NCI-H1092 (cell line): ENCODE data around the gene EPHA6.
"Not testable (repeated sequence)": the region's sequence is repeated elsewhere in the genome, so short reads cannot be mapped to it uniquely, and the experiment has no call there.

Experiments
- DNase-seq: peaks from one replicate; lab custom pipeline; 2025; lab: John Stamatoyannopoulos, UW

Gene EPHA6

DNA sequence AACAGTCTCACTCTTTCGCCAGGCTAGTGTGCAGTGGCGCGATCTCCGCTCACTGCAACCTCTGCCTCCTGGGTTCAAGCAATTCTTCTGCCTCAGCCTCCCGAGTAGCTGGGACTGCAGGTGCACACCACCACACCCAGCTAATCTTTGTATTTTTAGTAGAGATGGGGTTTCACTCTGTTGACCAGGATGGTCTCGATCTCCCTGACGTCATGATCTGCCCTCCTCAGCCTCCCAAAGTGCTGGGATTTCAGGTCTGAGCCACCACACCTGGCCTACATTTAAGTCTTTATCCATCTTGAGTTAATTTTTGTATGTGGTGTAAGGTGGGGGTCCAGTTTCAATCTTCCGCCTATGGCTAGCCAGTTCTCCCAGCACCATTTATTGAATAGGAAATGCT is 211.2 kb downstream of the EPHA6 start:
- not testable (repeated sequence) for DNase-seq

DNA sequence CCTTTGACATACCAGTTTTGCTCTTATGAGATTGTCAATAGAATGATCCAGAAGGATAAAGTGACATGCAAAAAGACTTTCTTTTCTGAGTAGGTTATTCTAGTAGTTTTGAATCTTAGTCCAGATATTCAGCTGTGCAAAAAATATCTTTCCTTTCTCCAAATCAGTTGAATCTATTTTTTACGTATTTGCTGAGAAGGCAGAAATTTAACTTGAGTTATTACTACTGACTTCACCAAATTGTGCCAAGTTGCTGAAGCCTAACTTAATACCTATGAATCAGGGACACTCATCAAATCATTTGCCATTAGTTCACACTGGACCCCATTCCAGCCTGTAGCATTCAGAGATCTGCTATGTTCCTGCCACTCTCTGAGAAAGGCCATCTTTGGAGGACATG is 215.6 kb downstream of the EPHA6 start:
- no peak for DNase-seq

DNA sequence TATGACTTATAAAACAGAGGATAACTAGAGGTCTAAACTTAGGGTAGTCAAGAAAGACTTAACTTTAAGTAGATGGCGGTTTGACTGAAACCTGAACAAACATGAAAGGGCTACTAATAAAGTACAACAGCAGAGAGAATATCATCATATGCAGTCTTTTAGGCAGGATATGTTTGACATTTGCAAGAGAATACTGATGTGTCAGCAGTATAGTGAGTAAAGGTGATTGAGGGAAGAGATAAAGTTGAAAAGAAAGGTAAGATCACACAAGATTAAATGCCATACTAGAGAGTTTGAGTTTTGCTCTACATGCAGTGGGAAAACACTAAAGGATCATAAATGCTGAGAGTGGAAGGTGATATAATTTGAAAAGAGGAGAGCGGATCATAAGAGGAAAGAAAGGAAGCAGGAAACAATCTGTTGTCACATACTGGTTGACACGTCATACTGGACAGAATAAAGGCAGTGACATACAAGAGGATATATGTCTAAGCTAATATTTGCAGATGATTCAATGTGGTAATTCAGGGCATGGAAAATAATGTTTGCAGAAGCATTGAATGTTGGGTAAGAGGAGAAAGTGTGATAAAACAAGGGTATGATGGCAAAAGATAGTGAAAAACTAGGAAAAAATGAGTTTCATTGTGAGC is 223.0 kb downstream of the EPHA6 start:
- DNase-seq = no peak

DNA sequence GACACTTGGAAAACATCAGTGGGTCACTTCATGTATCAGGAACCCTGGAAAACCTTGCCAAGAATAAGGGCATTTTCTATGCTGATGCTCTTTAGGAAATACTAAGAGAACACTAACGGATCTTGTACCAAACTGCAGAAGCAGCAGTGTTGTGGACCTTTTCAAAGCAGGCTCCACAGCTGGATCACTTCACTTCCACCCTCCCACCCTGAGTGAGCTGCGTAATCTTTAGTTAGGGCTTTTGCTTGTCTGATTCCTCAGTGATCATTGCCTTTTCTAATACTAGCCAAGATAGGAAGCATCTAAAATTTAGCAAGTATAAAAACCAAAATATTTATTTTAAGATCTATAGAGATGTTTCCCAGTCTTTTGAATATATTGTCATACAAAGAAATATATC is 229.0 kb downstream of the EPHA6 start:
- no peak for DNase-seq

DNA sequence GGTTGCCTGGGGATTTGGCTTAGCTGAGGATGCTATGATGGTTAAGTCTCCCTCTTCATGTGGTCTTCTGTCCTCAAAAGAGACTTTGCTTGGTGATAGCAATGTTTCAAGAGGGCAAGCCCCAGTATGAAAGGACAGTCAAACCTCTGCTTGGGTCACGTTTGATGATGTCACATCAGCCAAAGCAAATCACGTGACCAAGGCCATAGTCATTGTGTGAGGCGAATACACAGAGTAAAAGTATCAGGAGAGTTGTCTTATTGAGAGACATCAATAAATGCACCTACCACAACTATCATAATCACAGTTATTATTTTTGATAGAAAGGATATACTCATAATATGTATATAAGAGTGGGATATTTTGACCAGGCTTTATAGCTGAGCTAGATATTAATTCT is 243.0 kb downstream of the EPHA6 start:
- DNase-seq = no peak

DNA sequence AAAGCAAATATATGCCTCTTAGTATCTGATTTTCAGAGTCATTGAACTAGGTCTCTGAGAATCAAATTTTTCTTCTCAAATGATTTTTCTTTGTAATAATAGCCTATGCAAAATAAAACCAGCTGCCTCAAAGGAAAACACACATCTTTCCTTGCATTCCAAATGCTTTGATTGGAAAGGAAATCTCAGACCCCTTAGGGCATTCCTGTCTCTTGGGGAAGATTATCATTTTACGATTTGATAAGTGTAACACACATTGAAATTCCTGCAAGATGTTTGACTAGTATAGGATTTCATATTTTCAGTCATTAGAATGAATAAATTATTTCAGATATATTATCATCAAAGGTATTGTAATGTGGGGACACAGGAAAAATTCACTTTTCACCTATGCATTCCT is 244.8 kb downstream of the EPHA6 start:
- DNase-seq = no peak

DNA sequence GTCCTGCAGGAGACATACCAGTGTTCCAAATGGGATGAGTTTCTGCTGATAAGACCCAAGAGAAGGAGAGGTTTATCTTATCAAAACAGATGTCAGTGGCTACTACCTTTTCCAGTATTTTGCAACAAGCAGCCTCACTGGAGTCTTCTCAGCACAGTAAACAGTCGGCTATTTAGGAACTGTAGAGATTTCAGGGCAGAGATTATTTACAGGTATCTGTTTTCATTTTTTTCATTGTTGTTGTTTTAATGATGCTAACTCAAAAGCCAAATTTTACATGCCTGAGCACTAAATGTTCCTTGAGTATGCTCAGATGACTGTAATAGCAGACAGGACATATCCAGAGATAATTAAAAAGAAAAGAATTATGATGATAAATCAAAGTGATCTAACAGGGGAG is 252.1 kb downstream of the EPHA6 start:
- DNase-seq = no peak

DNA sequence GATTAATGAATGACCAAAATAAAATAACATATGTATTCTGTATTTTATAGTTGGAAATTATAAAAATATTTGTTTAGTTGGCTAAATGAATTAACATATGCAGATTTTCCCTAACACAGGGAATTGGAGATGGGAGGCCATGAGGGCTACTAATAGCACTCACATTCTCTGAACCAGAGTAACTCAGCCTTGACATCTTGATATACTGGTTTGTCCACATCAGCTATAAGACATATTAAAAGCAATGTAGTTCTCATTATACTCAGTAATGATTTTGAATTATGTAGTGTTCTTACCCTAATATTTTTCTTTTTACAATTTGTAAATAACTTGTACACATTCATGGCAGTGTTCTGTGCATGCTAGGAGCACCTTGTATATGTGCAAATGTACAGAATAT is 255.9 kb downstream of the EPHA6 start:
- DNase-seq = no peak

DNA sequence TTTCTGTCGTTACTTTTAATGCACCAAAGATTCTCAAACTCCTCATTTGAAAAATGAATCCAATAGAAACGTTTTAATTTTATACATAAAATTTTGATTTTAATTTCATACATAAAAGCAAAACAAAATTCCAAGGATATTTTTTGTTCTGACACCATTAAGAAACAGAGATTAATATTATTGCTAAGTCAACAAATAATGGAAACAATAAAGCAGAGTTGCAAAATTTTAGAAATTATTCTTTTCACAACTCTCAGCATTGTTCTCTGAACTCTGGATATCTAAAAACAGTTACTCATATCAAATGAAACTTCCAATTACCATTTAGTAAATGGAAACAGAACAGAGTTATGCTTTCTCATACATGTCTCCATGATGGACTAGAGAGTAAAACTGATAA is 260.2 kb downstream of the EPHA6 start:
- DNase-seq = no peak

DNA sequence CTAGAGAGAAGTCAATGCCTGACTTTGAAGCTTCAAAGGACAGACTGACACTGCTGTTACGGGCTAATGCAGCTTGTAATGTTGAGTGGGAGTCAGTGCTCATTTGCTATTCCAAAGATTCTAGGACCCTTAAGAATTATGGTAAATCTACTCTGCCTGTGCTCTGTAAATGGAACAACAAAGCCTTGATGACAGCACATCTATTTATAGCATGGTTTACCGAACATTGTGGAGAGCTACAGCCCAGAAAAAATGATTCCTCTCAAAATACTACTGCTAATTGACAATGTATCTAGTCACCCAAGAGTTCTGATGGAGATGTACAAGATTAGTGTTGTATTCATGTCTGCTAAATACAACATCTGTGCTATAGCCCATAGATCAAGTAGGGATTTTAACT is 262.3 kb downstream of the EPHA6 start:
- DNase-seq = no peak

DNA sequence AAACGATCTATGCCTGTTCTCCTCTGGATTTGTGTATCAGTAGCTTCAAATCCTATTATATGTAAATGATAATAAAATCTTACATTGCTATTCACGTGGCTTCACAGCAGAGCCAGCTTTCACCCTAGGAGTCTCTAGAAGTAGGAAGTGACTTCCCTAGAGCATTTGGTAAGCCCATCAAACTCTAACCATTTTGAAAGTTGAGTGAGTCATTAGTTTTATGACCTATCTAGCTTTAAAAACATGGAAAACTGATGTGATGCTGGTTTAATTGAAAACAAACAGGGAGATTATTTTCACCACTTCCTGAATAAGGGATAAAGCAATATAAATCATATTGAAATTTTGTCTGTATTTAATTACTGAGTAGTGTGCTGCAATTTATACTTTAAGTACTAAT is 275.2 kb downstream of the EPHA6 start:
- no peak for DNase-seq

DNA sequence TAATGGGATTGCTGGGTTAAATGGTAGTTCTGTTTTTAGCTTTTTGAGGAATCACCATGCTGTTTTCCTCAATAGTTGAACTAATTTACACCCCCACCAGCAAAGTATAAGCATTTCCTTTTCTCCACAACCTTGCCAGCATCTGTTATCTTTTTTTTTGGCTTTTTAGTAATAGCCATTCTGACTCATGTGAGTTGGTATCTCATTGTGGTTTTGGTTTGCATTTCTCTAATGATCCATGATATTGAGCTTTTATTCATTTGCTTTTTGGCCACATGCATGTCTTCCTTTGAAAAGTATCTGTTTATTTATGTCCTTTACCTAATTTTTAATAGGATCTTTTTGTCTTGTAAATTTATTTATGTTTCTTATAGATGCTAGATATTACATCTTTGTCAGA is 288.2 kb downstream of the EPHA6 start:
- DNase-seq = no peak

DNA sequence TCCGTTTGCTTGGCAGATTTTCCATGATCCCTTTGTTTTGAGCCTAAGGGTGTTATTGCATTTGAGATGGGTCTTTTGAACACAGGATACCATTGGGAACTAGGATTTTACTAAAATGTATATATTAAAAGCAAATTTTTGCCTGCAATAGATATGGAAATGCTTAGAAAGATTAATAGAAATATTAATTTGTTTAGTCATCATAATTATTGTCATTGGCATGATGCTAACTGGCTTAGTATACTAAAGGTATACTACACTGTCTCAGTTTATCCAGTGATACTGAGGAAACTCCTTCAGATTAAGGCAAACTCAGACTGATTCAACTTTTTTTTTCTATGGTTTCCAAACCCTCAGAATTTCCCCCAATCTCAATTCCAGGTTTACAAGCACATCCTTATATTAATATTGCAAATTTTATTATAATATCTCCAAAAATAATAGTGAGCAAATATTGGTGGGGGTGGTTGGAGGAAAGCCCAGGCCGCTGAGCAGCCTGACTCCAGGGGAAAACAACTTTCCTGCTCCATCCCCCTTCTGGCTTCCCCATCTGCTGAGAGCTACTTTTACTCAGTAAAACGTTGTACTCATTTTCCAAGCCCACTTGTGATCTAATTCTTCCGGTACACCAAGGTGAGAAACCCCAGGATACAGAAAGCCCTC is 291.7 kb downstream of the EPHA6 start:
- DNase-seq = no peak

DNA sequence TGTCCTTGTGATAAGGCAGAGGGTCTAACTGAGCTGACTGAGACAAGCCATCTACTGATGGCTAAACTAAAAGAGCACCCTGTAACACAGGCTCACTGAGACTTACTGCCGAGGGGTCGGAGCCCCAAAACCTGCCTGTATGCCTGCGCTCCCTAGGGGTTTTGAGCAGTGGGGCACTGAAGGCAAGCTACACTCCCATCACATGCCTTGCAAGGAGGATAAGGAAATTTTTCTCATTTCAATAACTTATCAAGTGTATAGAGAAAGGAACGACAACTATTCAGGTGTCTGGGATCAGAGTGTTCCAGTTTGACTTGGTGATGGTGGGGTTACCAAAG is 292.2 kb downstream of the EPHA6 start:
- no peak for DNase-seq

DNA sequence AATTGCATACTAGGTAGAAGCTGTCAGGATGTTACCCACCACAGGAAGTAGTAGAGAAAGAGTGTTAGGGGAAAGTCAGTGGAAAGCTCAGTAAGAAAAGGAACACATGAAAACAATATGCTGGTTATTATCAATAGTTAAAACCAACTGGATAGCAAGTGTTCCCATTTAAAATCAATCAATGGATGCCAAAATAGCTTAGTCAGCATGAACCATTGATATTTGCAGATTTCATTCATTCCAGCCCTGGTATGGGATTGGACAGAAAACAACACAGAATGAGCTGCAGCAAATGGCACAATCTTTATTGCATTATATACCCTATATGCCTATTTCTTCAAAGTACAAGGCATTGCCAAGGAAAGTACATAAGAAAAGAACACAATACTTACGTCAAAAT is 293.7 kb downstream of the EPHA6 start:
- no peak for DNase-seq

DNA sequence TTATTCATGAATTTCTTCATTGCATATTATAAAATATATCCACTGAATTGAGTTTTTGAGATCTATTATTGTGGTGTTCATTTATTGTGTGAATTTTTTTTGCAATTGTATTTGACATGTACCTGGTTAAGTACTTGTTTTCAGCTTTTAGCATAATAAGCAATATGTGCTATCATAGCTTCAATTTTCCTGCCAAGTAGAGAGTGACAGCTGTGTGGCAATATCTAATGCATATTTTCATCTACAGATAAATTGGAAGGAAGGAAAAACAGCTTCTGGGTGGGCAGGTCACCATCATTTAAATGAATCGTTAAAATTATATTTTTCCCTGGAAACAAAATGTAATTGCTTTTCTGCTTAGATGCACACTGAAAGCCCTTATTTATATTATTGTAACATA is 296.9 kb downstream of the EPHA6 start:
- DNase-seq = no peak

DNA sequence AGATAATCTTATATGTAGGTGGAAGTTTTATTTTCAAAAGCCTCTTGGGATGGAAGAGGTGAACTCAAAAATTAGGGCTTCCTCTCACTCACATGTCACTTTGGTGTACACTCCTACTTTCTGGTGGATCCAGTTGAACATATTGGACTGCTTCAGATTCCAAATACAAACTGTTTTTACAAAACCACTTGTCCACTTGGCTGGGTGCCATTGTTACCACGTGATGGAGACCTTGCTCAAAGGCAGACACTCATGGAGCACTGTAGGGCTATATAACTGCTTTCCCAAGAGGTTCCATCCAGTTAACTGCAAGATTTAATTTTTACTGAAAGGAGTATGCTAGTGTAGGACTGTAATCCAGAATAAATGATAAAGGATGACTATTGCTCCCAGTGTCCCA is 307.0 kb downstream of the EPHA6 start:
- no peak for DNase-seq

DNA sequence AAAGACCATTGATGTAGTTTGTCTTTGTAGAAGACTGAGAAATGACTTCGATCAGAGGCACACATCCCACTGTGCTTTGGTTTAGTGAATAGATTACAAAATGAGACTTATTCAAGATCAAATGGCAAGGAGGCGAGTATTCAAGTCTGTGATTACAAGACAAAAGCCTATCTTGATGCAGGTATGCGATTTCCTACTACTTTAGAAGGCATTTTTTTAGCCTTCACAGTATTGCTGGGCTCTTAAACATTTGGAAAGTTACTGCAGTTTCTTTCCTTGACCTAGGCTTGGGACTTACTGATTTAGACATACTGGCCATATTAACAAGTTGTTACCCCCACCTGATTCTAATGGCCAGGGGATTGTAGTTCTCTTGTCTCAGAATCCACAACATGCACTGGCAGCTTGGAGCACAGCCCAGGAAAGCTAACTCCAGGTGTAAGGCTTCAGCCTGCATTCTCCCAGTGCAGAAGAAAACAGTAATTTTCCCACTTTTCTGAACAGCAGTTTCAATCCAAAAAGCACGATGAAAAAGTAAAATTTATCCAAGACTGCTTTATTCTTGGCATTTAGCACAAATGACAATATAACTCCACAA is 311.6 kb downstream of the EPHA6 start:
- DNase-seq = no peak

DNA sequence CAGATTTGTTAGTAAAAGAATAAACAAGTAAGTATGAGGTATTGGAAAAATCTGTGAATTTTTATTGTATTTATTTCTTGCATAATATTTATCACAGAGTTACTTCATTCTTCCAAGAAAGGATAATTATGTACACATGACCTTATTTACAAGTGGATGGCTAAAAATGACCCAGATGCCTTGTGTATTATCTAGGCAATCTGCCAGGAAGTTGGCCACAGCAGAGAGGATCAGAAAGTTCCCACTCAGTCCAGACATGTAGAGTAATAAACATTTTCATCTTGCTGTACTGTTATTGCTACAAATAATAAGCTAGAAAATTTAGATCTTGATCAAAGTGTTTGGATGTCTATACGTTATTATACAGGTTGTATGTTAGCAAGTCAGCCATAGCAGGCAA is 317.1 kb downstream of the EPHA6 start:
- no peak for DNase-seq

DNA sequence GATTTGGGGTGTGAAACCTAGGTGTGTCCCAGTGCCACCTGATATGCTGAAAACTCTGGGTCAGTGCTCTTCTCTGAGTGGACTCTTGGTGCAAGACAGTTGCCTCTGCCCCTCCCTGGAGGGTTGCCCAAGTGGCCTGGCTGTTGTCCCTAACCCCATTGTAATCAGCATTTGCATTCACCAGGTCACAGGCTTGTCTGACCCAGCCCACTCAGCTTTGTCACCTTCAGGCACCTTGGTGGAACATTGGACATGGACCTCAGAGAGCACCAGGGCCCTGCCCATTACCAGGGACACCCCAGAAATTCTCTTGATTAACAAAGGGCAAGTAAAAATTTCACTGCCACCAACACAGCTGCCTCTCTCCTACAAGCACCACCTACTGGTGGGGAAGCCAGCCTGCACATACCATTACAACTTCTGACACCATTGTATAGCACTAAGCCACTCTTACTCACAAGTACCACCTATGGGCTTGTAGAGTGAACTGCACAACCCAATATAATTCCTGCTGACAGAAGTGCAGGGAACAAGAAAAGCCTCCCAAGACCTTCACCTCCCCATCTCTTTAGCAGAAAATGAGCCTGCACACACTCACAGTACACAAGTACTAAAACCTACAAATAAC is 324.6 kb downstream of the EPHA6 start:
- DNase-seq = no peak

DNA sequence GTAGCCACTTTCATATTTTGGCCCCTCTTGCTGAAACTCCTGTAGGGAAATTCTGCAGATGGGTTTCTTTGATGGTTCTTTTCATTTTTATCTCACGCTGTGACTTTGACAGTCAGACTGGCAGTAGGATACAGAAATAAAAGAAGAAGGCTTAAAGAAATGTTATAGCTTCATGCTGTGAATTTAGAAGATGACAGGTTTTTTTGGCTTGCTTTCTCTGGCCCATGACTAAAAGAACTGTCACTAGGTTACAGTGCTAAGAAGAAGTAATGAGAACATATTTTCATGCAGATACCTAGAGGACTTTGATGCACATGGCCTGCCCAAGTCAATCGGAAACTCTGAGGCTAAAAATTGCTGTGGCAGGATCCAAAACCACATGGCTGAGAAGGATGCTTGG is 334.5 kb downstream of the EPHA6 start:
- DNase-seq = no peak

DNA sequence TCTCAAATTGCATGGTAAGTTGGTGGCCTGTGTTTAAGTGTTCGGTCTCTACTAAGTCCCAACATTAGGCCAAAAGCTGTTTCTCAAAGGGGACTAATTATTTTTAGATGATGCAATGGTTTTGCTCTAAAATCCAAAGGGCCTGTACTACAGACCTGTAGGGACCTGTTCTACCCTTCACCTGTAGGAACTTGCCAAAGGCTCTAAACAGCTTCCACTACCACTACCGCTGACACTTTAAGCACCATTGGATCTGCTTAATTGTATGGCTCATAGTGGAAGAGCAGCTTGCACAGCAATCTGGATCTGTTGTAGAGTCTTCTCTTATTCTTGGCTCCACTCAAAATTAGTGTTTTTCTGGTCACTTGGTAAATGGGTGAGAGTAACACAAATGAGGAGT is 346.8 kb downstream of the EPHA6 start:
- DNase-seq = no peak

DNA sequence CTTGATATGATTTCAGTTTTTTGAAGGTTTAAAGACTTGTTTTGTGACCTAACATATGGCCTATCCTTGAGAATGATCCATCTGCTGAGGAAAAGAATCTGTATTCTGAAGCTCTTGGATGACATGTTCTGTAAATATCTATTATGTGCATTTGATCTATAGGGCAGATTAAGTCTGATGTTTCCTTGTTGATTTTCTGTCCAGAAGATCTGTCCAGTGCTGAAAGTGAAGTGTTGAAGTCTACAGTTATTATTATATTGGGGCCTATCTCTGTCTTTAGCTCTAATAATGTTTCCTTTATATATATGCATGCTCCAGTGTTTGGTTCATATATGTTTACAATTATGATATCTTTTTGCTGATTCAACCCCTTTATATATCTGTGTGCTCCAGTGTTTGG is 362.8 kb downstream of the EPHA6 start:
- no peak for DNase-seq

DNA sequence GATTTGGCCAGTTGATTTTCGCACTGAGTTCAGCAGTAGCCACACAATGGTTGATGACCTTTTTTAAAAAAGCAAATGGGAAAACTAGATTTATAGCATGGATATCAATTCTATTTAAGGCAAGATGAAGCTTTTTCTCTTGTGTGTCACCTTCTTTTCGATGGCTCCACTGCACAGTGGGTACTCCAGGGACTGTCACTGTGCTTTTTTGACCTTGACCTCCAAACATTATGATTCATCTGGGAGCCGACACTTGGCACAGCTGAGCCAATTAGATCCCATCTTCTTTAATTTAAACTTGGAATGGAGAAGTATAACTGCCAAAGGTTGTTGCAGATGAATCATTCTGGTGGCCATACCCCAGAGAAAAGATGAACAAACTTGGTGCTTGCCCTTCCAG is 367.3 kb downstream of the EPHA6 start:
- DNase-seq = no peak
